PC-9 (cell line): ENCODE measurements around the gene HMGN4. TPM values are rescaled to one million over a fixed set of nuclear protein-coding genes. Genes with fewer than 3 reads are reported as not detected.

Experiments used
- BruUV-seq: library from RNA; stranded (reverse); fragments of 400-500 nt; replicated peaks from 2 replicates; lab custom pipeline; 2021; lab: Mats Ljungman, UMichigan
- CTCF ChIA-PET: fragments of 300-600 bp; sonication (Branson Sonifier 250); formaldehyde crosslinking; loops from one replicate; lab custom pipeline; 2022; ENCODE audit warnings: antibody characterized with exemption; lab: Charles Lee
- POLR2A ChIA-PET: fragments of 300-600 bp; sonication (Branson Sonifier 250); formaldehyde crosslinking; loops from one replicate; lab custom pipeline; 2022; ENCODE audit warnings: antibody characterized with exemption; ENCODE audit not compliant: unreplicated experiment; lab: Charles Lee
- DNase-seq, 2 experiments: peaks; one replicate each; pipeline versions ENCODE4 v3.0.0 to v3.0.0-alpha.2; 2015 to 2022; ENCODE audit warnings: mixed read lengths in 1 of 2
- H2AFZ ChIP-seq: fragments of 200-600 bp; sonication (generic); 2 replicates; pipeline ENCODE4 v1.8.1; 2017; ENCODE audit warnings: antibody characterized with exemption
- H3F3A ChIP-seq: fragments of 200-600 bp; sonication (generic); 2 replicates; pipeline ENCODE4 v1.8.1; 2017; ENCODE audit warnings: antibody characterized with exemption, mild to moderate bottlenecking, low read depth; ENCODE audit not compliant: insufficient read depth
- H3K27ac ChIP-seq: fragments of 200-600 bp; sonication (generic); 2 replicates; pipeline ENCODE4 v1.6.1; 2016; ENCODE audit warnings: mixed run types
- H3K27me3 ChIP-seq: fragments of 200-600 bp; sonication (generic); 2 replicates; pipeline ENCODE4 v1.6.1; 2016; ENCODE audit warnings: low read depth, mixed run types; ENCODE audit not compliant: insufficient read depth
- H3K36me3 ChIP-seq: fragments of 200-600 bp; sonication (generic); 2 replicates; pipeline ENCODE4 v1.6.1; 2016; ENCODE audit warnings: low read depth, mixed run types
- H3K4me1 ChIP-seq: fragments of 200-600 bp; sonication (generic); replicated peaks from 2 replicates; pipeline ENCODE4 v1.6.1; 2016; ENCODE audit warnings: mixed run types; ENCODE audit not compliant: insufficient read depth
- H3K4me2 ChIP-seq: fragments of 200-600 bp; sonication (generic); 2 replicates; pipeline ENCODE4 v1.6.1; 2017; ENCODE audit warnings: mixed run types
- H3K4me3 ChIP-seq: fragments of 200-600 bp; sonication (generic); 2 replicates; pipeline ENCODE4 v1.6.1; 2016; ENCODE audit warnings: mixed run types
- H3K79me2 ChIP-seq: fragments of 200-600 bp; sonication (generic); 2 replicates; pipeline ENCODE4 v1.6.1; 2017; ENCODE audit warnings: low read depth, mixed run types
- H3K9me2 ChIP-seq: fragments of 200-600 bp; sonication (generic); 2 replicates; pipeline ENCODE4 v1.8.1; 2017; ENCODE audit warnings: mild to moderate bottlenecking; ENCODE audit not compliant: insufficient read depth
- H3K9me3 ChIP-seq: fragments of 200-600 bp; sonication (generic); 2 replicates; pipeline ENCODE4 v1.8.1; 2016; ENCODE audit warnings: low read depth; ENCODE audit not compliant: insufficient read depth
- H4K20me1 ChIP-seq: fragments of 200-600 bp; sonication (generic); 2 replicates; pipeline ENCODE4 v1.8.1; 2017; ENCODE audit not compliant: insufficient read depth
- CTCF ChIP-seq: fragments of 200-600 bp; sonication (generic); conservative IDR thresholded peaks from 2 replicates; pipeline ENCODE4 v1.6.1; 2017; ENCODE audit warnings: mixed run types, antibody characterized with exemption, mild to moderate bottlenecking, moderate library complexity
- EZH2 ChIP-seq: fragments of 200-600 bp; sonication (generic); IDR thresholded peaks from 2 replicates; pipeline ENCODE4 v1.8.0; 2017; ENCODE audit warnings: antibody characterized with exemption, low read depth
- intact Hi-C: fragments of 100-400 bp; cut with micrococcal nuclease; formaldehyde crosslinking; loops from one replicate; pipeline ENCODE4 v1.10.0; 2022; ENCODE audit not compliant: unreplicated experiment
- total RNA-seq: library from RNA; stranded (reverse); gene quantifications from 2 replicates; pipeline ENCODE4 v1.2.3, GENCODE V29; 2021

Gene HMGN4
- total RNA-seq, 1 experiment from 2014 or later: 86.9 TPM

GRCh38 chr6:26576929-26577719 is 39.0 kb downstream of the HMGN4 start:
- peaks cover 21% of the 10 kb centered on the region; the same call in 1 of the 2 replicates for H3F3A ChIP-seq
- H3K36me3 ChIP-seq: no peaks in the 10 kb centered on the region
- TF ChIP-seq CTCF (no peak), EZH2 (no peak)
- peak; percentile 65 to 69 for DNase-seq
- H3K79me2 ChIP-seq: no peaks in the 10 kb centered on the region
- CTCF ChIA-PET: interaction anchor here (0.7 to 1.5 kb wide), 3 partner anchors 18 to 241 kb away, joined by 3 to 10 read pairs (median 3); no protein-coding TSS in a partner anchor
- peak overlapping the region; percentile 79 for H2AFZ ChIP-seq
- H4K20me1 ChIP-seq: no peaks in the 10 kb centered on the region
- POLR2A ChIA-PET: interaction anchor here (0.5 to 0.7 kb wide), 4 partner anchors 19 to 1393 kb away, joined by 3 to 5 read pairs (median 4); a partner anchor contains a TSS
- H3K9me3 ChIP-seq: peaks cover 7% of the 10 kb centered on the region; the same call in 1 of the 2 replicates
- H3K27ac ChIP-seq: no peak overlapping the region
- no peaks in the 10 kb centered on the region for H3K9me2 ChIP-seq
- intact Hi-C loops: loop anchor here (1.0 to 5.0 kb wide), 2 partner anchors 19 to 400 kb away; partner anchors contain the start of gene ABT1
- H3K4me1 ChIP-seq: 0 out of 2 replicates have a peak, but pooled peaks cover 6% of the 10 kb centered on the region
- H3K4me2 ChIP-seq: peak overlapping the region; percentile 83
- peak overlapping the region; percentile 60 for H3K4me3 ChIP-seq
- BruUV-seq: no TSS peak
- no peaks in the 10 kb centered on the region for H3K27me3 ChIP-seq

GRCh38 chr6:26577720-26578072 is 39.5 kb downstream of the HMGN4 start:
- BruUV-seq: no TSS peak
- POLR2A ChIA-PET: no interaction called here
- Histone ChIP-seq H3K4me2 (peak overlapping the region; percentile 83), H3K4me3 (peak overlapping the region; percentile 60), H3F3A (peaks cover 19% of the 10 kb centered on the region; the same call in 1 of the 2 replicates), H4K20me1 (no peaks in the 10 kb centered on the region), H3K79me2 (no peaks in the 10 kb centered on the region), H2AFZ (peak overlapping the region; percentile 78), H3K27ac (no peak overlapping the region), H3K36me3 (no peaks in the 10 kb centered on the region), H3K27me3 (no peaks in the 10 kb centered on the region), H3K9me2 (no peaks in the 10 kb centered on the region), H3K9me3 (peaks cover 7% of the 10 kb centered on the region; the same call in 1 of the 2 replicates), H3K4me1 (0 out of 2 replicates have a peak, but pooled peaks cover 6% of the 10 kb centered on the region)
- intact Hi-C loops: loop anchor here (1.0 to 5.0 kb wide), 2 partner anchors 19 to 400 kb away; partner anchors contain the start of gene ABT1
- CTCF ChIA-PET: interaction anchor here (1.5 kb wide), 1 partner anchor 18 kb away, joined by 10 read pairs; no protein-coding TSS in a partner anchor
- DNase-seq: no peak
- TF ChIP-seq EZH2 (no peak), CTCF (no peak)

- Histone ChIP-seq H2AFZ (no peak overlapping the region), H3K4me3 (no peak overlapping the region), H3K27me3 (no peaks in the 10 kb centered on the region), H3K9me2 (no peaks in the 10 kb centered on the region), H3K79me2 (no peaks in the 10 kb centered on the region), H3K36me3 (no peaks in the 10 kb centered on the region), H3K9me3 (peaks cover 7% of the 10 kb centered on the region; the same call in 1 of the 2 replicates), H4K20me1 (no peaks in the 10 kb centered on the region), H3K4me2 (no peak overlapping the region), H3K27ac (no peak overlapping the region), H3F3A (peaks cover 19% of the 10 kb centered on the region; the same call in 1 of the 2 replicates), H3K4me1 (0 out of 2 replicates have a peak, but pooled peaks cover 6% of the 10 kb centered on the region)
- no peak for TF ChIP-seq CTCF
- TF ChIP-seq EZH2: no peak
- CTCF ChIA-PET: no interaction called here
- POLR2A ChIA-PET: no interaction called here
- intact Hi-C loops: loop anchor here (5.0 kb wide), 1 partner anchor 401 kb away; no protein-coding TSS in a partner anchor
- no TSS peak for BruUV-seq
- no peak for DNase-seq
Measured at GRCh38 chr6:26578279-26578678, 40.1 kb downstream of the HMGN4 start.
